Measurements from ENCODE around the gene CDH20.

The CDH20 gene

GRCh38 chr18:61420218-61420885 lies 87.1 kb downstream of the CDH20 start:
- DNase-seq (ENCODE audit: low read depth in 1 of 2, low spot score in 1 of 2) = no peak

GRCh38 chr18:61426492-61427053 lies 93.3 kb downstream of the CDH20 start:
- DNase-seq (ENCODE audit: low read depth in 1 of 2, low spot score in 1 of 2) = no peak

GRCh38 chr18:61428266-61428665 lies 95.0 kb downstream of the CDH20 start:
- no peak for DNase-seq (ENCODE audit: low read depth in 1 of 2, low spot score in 1 of 2)

- no peak for DNase-seq (ENCODE audit: low read depth in 1 of 2, low spot score in 1 of 2)
These were observed 99.4 kb downstream of the CDH20 start for GRCh38 chr18:61432590-61432989.

- no peak for DNase-seq (ENCODE audit: low read depth in 1 of 2, low spot score in 1 of 2)
These were observed 101.9 kb downstream of the CDH20 start for GRCh38 chr18:61435064-61435652.

- DNase-seq (ENCODE audit: low read depth in 1 of 2, low spot score in 1 of 2) = no peak
These were observed 110.0 kb downstream of the CDH20 start for GRCh38 chr18:61443081-61443725.

- DNase-seq (ENCODE audit: low read depth in 1 of 2, low spot score in 1 of 2) = no peak
These were observed 115.1 kb downstream of the CDH20 start for GRCh38 chr18:61448316-61448715.

- DNase-seq (ENCODE audit: low read depth in 1 of 2, low spot score in 1 of 2) = no peak
These were observed 126.8 kb downstream of the CDH20 start for GRCh38 chr18:61459896-61460648.

GRCh38 chr18:61464551-61465142 lies 131.4 kb downstream of the CDH20 start:
- DNase-seq (ENCODE audit: low read depth in 1 of 2, low spot score in 1 of 2) = no peak

GRCh38 chr18:61466736-61467135 lies 133.5 kb downstream of the CDH20 start:
- DNase-seq (ENCODE audit: low read depth in 1 of 2, low spot score in 1 of 2) = no peak

- no peak for DNase-seq (ENCODE audit: low read depth in 1 of 2, low spot score in 1 of 2)
These were observed 136.9 kb downstream of the CDH20 start for GRCh38 chr18:61470031-61470674.

GRCh38 chr18:61471541-61471940 lies 138.3 kb downstream of the CDH20 start:
- DNase-seq (ENCODE audit: low read depth in 1 of 2, low spot score in 1 of 2) = no peak

- no peak for DNase-seq (ENCODE audit: low read depth in 1 of 2, low spot score in 1 of 2)
These were observed 138.7 kb downstream of the CDH20 start for GRCh38 chr18:61471942-61472341.

- no peak for DNase-seq (ENCODE audit: low read depth in 1 of 2, low spot score in 1 of 2)
These were observed 141.1 kb downstream of the CDH20 start for GRCh38 chr18:61474341-61474740.

GRCh38 chr18:61474918-61475317 lies 141.7 kb downstream of the CDH20 start:
- no peak for DNase-seq (ENCODE audit: low read depth in 1 of 2, low spot score in 1 of 2)

GRCh38 chr18:61475931-61476330 lies 142.7 kb downstream of the CDH20 start:
- no peak for DNase-seq (ENCODE audit: low read depth in 1 of 2, low spot score in 1 of 2)

- no peak for DNase-seq (ENCODE audit: low read depth in 1 of 2, low spot score in 1 of 2)
These were observed 156.1 kb downstream of the CDH20 start for GRCh38 chr18:61489334-61489733.

GRCh38 chr18:61496374-61496773 lies 163.1 kb downstream of the CDH20 start:
- no peak for DNase-seq (ENCODE audit: low read depth in 1 of 2, low spot score in 1 of 2)

GRCh38 chr18:61497422-61497821 lies 164.2 kb downstream of the CDH20 start:
- no peak for DNase-seq (ENCODE audit: low read depth in 1 of 2, low spot score in 1 of 2)

GRCh38 chr18:61502472-61502871 lies 169.2 kb downstream of the CDH20 start:
- no peak for DNase-seq (ENCODE audit: low read depth in 1 of 2, low spot score in 1 of 2)

- no peak for DNase-seq (ENCODE audit: low read depth in 1 of 2, low spot score in 1 of 2)
These were observed 170.5 kb downstream of the CDH20 start for GRCh38 chr18:61503688-61504087.

Measured in activated CD4-positive, alpha-beta T cell treated with anti-CD3 and anti-CD28 coated beads, Interleukin-2, amount 50 U/mL, for 24 hours (primary cell).